Calu3 (cell line): Measurements from ENCODE around the gene HCST. TPM values are rescaled to one million over a fixed set of nuclear protein-coding genes. Genes with fewer than 3 reads are reported as not detected.
A peak's percentile ranks its signal among the peaks of the same experiment; 100 is the strongest.

ENCODE experiments used
- BruUV-seq: library from RNA; stranded (reverse); fragments of 400-500 nt; replicated peaks from 2 replicates; lab custom pipeline; 2021; lab: Mats Ljungman, UMichigan
- CTCF ChIA-PET: fragments of 300-600 bp; sonication (Branson Sonifier 250); formaldehyde crosslinking; loops from one replicate; lab custom pipeline; 2022; ENCODE audit warnings: antibody characterized with exemption; lab: Charles Lee
- DNase-seq: peaks from one replicate; pipeline ENCODE4 v3.0.0; 2022
- H3K27ac Mint-ChIP-seq: one replicate; pipeline ENCODE4 v1.8.0; 2022; ENCODE audit warnings: mixed read lengths; ENCODE audit not compliant: unreplicated experiment
- H3K27me3 Mint-ChIP-seq: one replicate; pipeline ENCODE4 v1.8.0; 2022; ENCODE audit warnings: mixed read lengths; ENCODE audit not compliant: unreplicated experiment
- H3K36me3 Mint-ChIP-seq: one replicate; pipeline ENCODE4 v1.8.0; 2022; ENCODE audit warnings: mild to moderate bottlenecking, moderate library complexity, mixed read lengths; ENCODE audit not compliant: insufficient read depth, unreplicated experiment
- H3K4me1 Mint-ChIP-seq: one replicate; pipeline ENCODE4 v1.8.0; 2022; ENCODE audit warnings: mild to moderate bottlenecking, low read depth, mixed read lengths; ENCODE audit not compliant: unreplicated experiment
- H3K4me3 Mint-ChIP-seq: one replicate; pipeline ENCODE4 v1.8.0; 2022; ENCODE audit warnings: mild to moderate bottlenecking, low read depth, moderate library complexity, mixed read lengths; ENCODE audit not compliant: unreplicated experiment
- H3K9me3 Mint-ChIP-seq: one replicate; pipeline ENCODE4 v1.8.0; 2022; ENCODE audit warnings: low read depth, mixed read lengths; ENCODE audit not compliant: unreplicated experiment
- CTCF ChIP-seq: fragments of 200-600 bp; IDR thresholded peaks from one replicate; pipeline ENCODE4 v1.8.0; 2022; ENCODE audit warnings: antibody characterized with exemption; ENCODE audit not compliant: unreplicated experiment
- intact Hi-C: fragments of 100-400 bp; cut with micrococcal nuclease; formaldehyde crosslinking; loops from one replicate; pipeline ENCODE4 v1.10.0; 2022; ENCODE audit not compliant: unreplicated experiment
- total RNA-seq: library from RNA; stranded (reverse); gene quantifications from 2 replicates; pipeline ENCODE4 v1.2.3, GENCODE V29; 2022

HCST gene
- total RNA-seq, 1 experiment from 2014 or later = not detected

- H3K36me3 Mint-ChIP-seq = peaks cover 5% of the 10 kb centered on the region
- no TSS peak for BruUV-seq
- intact Hi-C loops = no loop called here
- peaks cover 34% of the 10 kb centered on the region for H3K4me1 Mint-ChIP-seq
- CTCF ChIA-PET = no interaction called here
- H3K27ac Mint-ChIP-seq = no peak overlapping the region
- no peak for TF ChIP-seq CTCF
- DNase-seq = no peak
- peaks cover 99% of the 10 kb centered on the region for H3K27me3 Mint-ChIP-seq
- no peak overlapping the region for H3K4me3 Mint-ChIP-seq
- H3K9me3 Mint-ChIP-seq = no peaks in the 10 kb centered on the region
Measured at GRCh38 chr19:35858311-35858710, 44.0 kb upstream of the HCST start.

GRCh38 chr19:35859414-35859813, 42.9 kb upstream of the HCST start:
- peaks cover 92% of the 10 kb centered on the region for H3K27me3 Mint-ChIP-seq
- BruUV-seq = no TSS peak
- H3K9me3 Mint-ChIP-seq = no peaks in the 10 kb centered on the region
- CTCF ChIA-PET = interaction anchor here (0.9 to 1.0 kb wide), 2 partner anchors 72 to 115 kb away, joined by 3 read pairs; no protein-coding TSS in a partner anchor
- intact Hi-C loops = no loop called here
- no peak for DNase-seq
- no peak overlapping the region for H3K27ac Mint-ChIP-seq
- H3K4me1 Mint-ChIP-seq = peaks cover 32% of the 10 kb centered on the region
- H3K4me3 Mint-ChIP-seq = no peak overlapping the region
- no peak for TF ChIP-seq CTCF
- H3K36me3 Mint-ChIP-seq = peaks cover 5% of the 10 kb centered on the region

- Mint-ChIP-seq H3K36me3 (peaks cover 5% of the 10 kb centered on the region), H3K27me3 (peaks cover 92% of the 10 kb centered on the region), H3K9me3 (no peaks in the 10 kb centered on the region), H3K4me1 (peaks cover 25% of the 10 kb centered on the region), H3K4me3 (peak overlapping the region; percentile 59), H3K27ac (no peak overlapping the region)
- intact Hi-C loops = no loop called here
- TF ChIP-seq CTCF = no peak
- no TSS peak for BruUV-seq
- CTCF ChIA-PET = no interaction called here
- DNase-seq = no peak
Measured at GRCh38 chr19:35860436-35860817, 41.9 kb upstream of the HCST start.

GRCh38 chr19:35860818-35861639, 41.3 kb upstream of the HCST start:
- Mint-ChIP-seq H3K9me3 (no peaks in the 10 kb centered on the region), H3K27me3 (peaks cover 92% of the 10 kb centered on the region), H3K27ac (no peak overlapping the region), H3K4me1 (peaks cover 25% of the 10 kb centered on the region), H3K36me3 (peaks cover 5% of the 10 kb centered on the region), H3K4me3 (peak overlapping the region; percentile 59)
- CTCF ChIA-PET = no interaction called here
- no TSS peak for BruUV-seq
- peak; percentile 75 for DNase-seq
- intact Hi-C loops = no loop called here
- TF ChIP-seq CTCF = no peak
